Endothelial cell of umbilical vein (primary cell): ENCODE measurements around the gene PCDH9. TPM values are rescaled to one million over a fixed set of nuclear protein-coding genes. Genes with fewer than 3 reads are reported as not detected.

ENCODE experiments used
- BruUV-seq: library from RNA; stranded (reverse); fragments of 400-500 nt; replicated peaks from 2 replicates; lab custom pipeline; 2021; lab: Mats Ljungman, UMichigan
- CTCF ChIA-PET: fragments of 300-600, 350-600 bp; sonication (Branson Sonifier 250); formaldehyde crosslinking; loops from one replicate; lab custom pipeline; 2021; ENCODE audit warnings: antibody characterized with exemption, inconsistent platforms; lab: Charles Lee
- POLR2A ChIA-PET: fragments of 300-600, 350-600 bp; sonication (Branson Sonifier 250); formaldehyde crosslinking; loops from one replicate; lab custom pipeline; 2021; ENCODE audit warnings: antibody characterized with exemption, inconsistent platforms; lab: Charles Lee
- DNase-seq: peaks from one replicate; pipeline ENCODE4 v3.0.0-alpha.2; 2011; ENCODE audit warnings: low read depth, low spot score
- FAIRE-seq: peaks from 2 replicates; lab custom pipeline; 2011; peaks lifted over from hg19 to GRCh38; lab: Jason Lieb, UNC
- H2AFZ ChIP-seq: 2 replicates; pipeline ENCODE4 v1.6.0; 2012; ENCODE audit warnings: low read depth, low read length, control low read depth, inconsistent platforms
- H3K27ac ChIP-seq: 2 replicates; pipeline ENCODE4 v1.5.1; 2011; ENCODE audit warnings: low read depth, mild to moderate bottlenecking, control low read depth, low read length, moderate library complexity; ENCODE audit not compliant: insufficient read depth
- H3K27me3 ChIP-seq, 2 experiments: 2 replicates each; pipeline versions ENCODE4 v1.6.0 to v1.6.1; 2011; ENCODE audit warnings: low read length in 2 of 2, mixed read lengths in 1 of 2; ENCODE audit not compliant: control insufficient read depth in 2 of 2, insufficient read depth in 2 of 2
- H3K36me3 ChIP-seq, 2 experiments: 2 replicates in 1 of 2; 3 replicates in 1 of 2; pipeline ENCODE4 v1.5.1; 2011; ENCODE audit warnings: low read length in 2 of 2, mild to moderate bottlenecking in 1 of 2, moderate library complexity in 1 of 2; ENCODE audit not compliant: control insufficient read depth in 2 of 2, insufficient read depth in 2 of 2; ENCODE audit errors: extremely low read depth in 1 of 2
- H3K4me1 ChIP-seq: 3 replicates; pipeline ENCODE4 v1.5.1; 2011; ENCODE audit warnings: mild to moderate bottlenecking, low read length; ENCODE audit not compliant: control insufficient read depth, insufficient read depth; ENCODE audit errors: extremely low read depth
- H3K4me2 ChIP-seq: 2 replicates; pipeline ENCODE4 v1.6.1; 2011; ENCODE audit warnings: low read length, control low read depth, mixed read lengths; ENCODE audit not compliant: insufficient read depth
- H3K4me3 ChIP-seq, 3 experiments: fragments of 200-600 bp in 1 of 3; sonication (generic), shearing (Covaris generic) in 1 of 3; replicated peaks in 1 of 3; 2 replicates each; pipeline ENCODE4 v1.5.1; 2011 to 2016; ENCODE audit warnings: control low read depth in 3 of 3, low read length in 3 of 3, mild to moderate bottlenecking in 2 of 3, inconsistent platforms in 1 of 3, low read depth in 1 of 3, moderate library complexity in 1 of 3; ENCODE audit not compliant: insufficient read depth in 1 of 3
- H3K79me2 ChIP-seq: 2 replicates; pipeline ENCODE4 v1.6.0; 2012; ENCODE audit warnings: low read length, inconsistent platforms; ENCODE audit not compliant: control insufficient read depth, insufficient read depth
- H3K9ac ChIP-seq: replicated peaks from 2 replicates; pipeline ENCODE3; 2011; ENCODE audit warnings: low read length, control low read depth; ENCODE audit not compliant: insufficient read depth; ENCODE audit errors: extremely low read depth
- H3K9me1 ChIP-seq: replicated peaks from 3 replicates; pipeline ENCODE4 v1.6.0; 2011; ENCODE audit warnings: mild to moderate bottlenecking, low read length; ENCODE audit not compliant: control insufficient read depth, insufficient read depth; ENCODE audit errors: extremely low read depth
- H3K9me3 ChIP-seq: replicated peaks from 2 replicates; pipeline ENCODE4 v1.5.1; 2012; ENCODE audit warnings: low read length, inconsistent platforms; ENCODE audit not compliant: control insufficient read depth, insufficient read depth
- H4K20me1 ChIP-seq: replicated peaks from 2 replicates; pipeline ENCODE3; 2011; ENCODE audit warnings: mild to moderate bottlenecking, low read length; ENCODE audit not compliant: control insufficient read depth, insufficient read depth; ENCODE audit errors: extremely low read depth
- EZH2 ChIP-seq: IDR thresholded peaks from 2 replicates; pipeline ENCODE4 v1.6.1; 2012; ENCODE audit warnings: borderline replicate concordance, low read depth, mild to moderate bottlenecking, moderate library complexity, low read length, inconsistent platforms; ENCODE audit not compliant: severe bottlenecking
- FOS ChIP-seq: IDR thresholded peaks from 2 replicates; pipeline ENCODE4 v1.6.1; 2011; ENCODE audit warnings: mild to moderate bottlenecking, low read length, moderate library complexity, borderline replicate concordance; ENCODE audit not compliant: insufficient read depth
- GATA2 ChIP-seq: IDR thresholded peaks from 2 replicates; pipeline ENCODE4 v1.7.0; 2011; ENCODE audit warnings: low read depth, mild to moderate bottlenecking, moderate library complexity, mixed read lengths, low read length; ENCODE audit not compliant: insufficient read length, insufficient read depth
- JUN ChIP-seq: IDR thresholded peaks from 2 replicates; pipeline ENCODE4 v1.6.1; 2011; ENCODE audit warnings: borderline replicate concordance, low read depth; ENCODE audit not compliant: insufficient read length, insufficient read depth
- MYC ChIP-seq: IDR thresholded peaks from one replicate; pipeline ENCODE4 v1.6.1; 2011; ENCODE audit warnings: mild to moderate bottlenecking, low read depth, low read length
- POLR2A ChIP-seq: IDR thresholded peaks from 2 replicates; pipeline ENCODE4 v1.6.1; 2012; ENCODE audit warnings: low read depth, mild to moderate bottlenecking, control low read depth, low read length
- POLR2AphosphoS5 ChIP-seq: IDR thresholded peaks from 2 replicates; pipeline ENCODE4 v1.6.1; 2012; ENCODE audit warnings: low read depth, mild to moderate bottlenecking, control low read depth, low read length, moderate library complexity; ENCODE audit not compliant: insufficient read depth
- dilution Hi-C: fragments of 300-500 bp; cut with MboI; formaldehyde crosslinking; loops from one replicate; pipeline ENCODE4 v1.15.0; 2019; ENCODE audit warnings: low sequenced_read_pairs; ENCODE audit not compliant: extremely low pct_ligation_motif_present
- intact Hi-C: fragments of 100-400 bp; cut with micrococcal nuclease; formaldehyde crosslinking; loops from one replicate; pipeline ENCODE4 v1.10.0; 2022
- polyA plus RNA-seq, 4 experiments: library from polyadenylated mRNA; depleted of rRNA in 3 of 4; stranded (reverse) in 3 of 4; unstranded in 1 of 4; fragments of >200 nt; gene quantifications; 2 replicates each; pipeline versions ENCODE4 v1.2.1 to v1.2.3, GENCODE V29; 2011 to 2012; ENCODE audit warnings: missing spikeins in 1 of 4
- total RNA-seq: library from RNA; stranded (reverse); gene quantifications from 2 replicates; pipeline ENCODE4 v1.2.3, GENCODE V29; 2021
- TF ChIP-seq, protein P1 (sequence below): IDR thresholded peaks from 2 replicates; pipeline ENCODE4 v1.6.1; 2011; ENCODE audit not compliant: insufficient read depth, insufficient read length
- TF ChIP-seq, protein P2 (sequence below), 2 donors: IDR thresholded peaks; 1 replicate in 1 of 2; 2 replicates in 1 of 2; pipeline ENCODE4 v1.5.1; 2011; ENCODE audit warnings: low read length in 2 of 2, mild to moderate bottlenecking in 2 of 2, moderate library complexity in 2 of 2, control low read depth in 1 of 2, inconsistent platforms in 1 of 2, low read depth in 1 of 2; ENCODE audit not compliant: insufficient read depth in 1 of 2; ENCODE audit errors: extremely low read depth in 1 of 2

The PCDH9 gene
- total and polyA plus RNA-seq, 2 donors (not counting 3 experiments of a cell fraction or from before 2014, with no cell fraction given), result 1.1 to 5.2 TPM

- Histone ChIP-seq H3K4me1 (peaks cover 3% of the 10 kb centered on the region), H3K4me2 (no peak overlapping the region), H3K9me3 (no peaks in the 10 kb centered on the region), H3K79me2 (no peaks in the 10 kb centered on the region), H4K20me1 (no peaks in the 10 kb centered on the region), H3K9ac (no peak overlapping the region), H2AFZ (no peak overlapping the region), H3K9me1 (no peaks in the 10 kb centered on the region), H3K4me3 (no peak overlapping the region), H3K36me3 (no peaks in the 10 kb centered on the region), H3K27ac (no peak overlapping the region), H3K27me3 (no peaks in the 10 kb centered on the region)
- intact Hi-C loops (no loop called here), dilution Hi-C loops (no loop called here)
- BruUV-seq, result no TSS peak
- no peak for DNase-seq
- POLR2A ChIA-PET, result no interaction called here
- TF ChIP-seq FOS, result no peak
- TF ChIP-seq GATA2, result no peak
- no peak for TF ChIP-seq POLR2AphosphoS5
- no peak for TF ChIP-seq MYC
- no peak for TF ChIP-seq POLR2A
- TF ChIP-seq, protein P1, sequence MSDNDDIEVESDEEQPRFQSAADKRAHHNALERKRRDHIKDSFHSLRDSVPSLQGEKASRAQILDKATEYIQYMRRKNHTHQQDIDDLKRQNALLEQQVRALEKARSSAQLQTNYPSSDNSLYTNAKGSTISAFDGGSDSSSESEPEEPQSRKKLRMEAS, result no peak
- no peak for TF ChIP-seq EZH2
- TF ChIP-seq, protein P2, sequence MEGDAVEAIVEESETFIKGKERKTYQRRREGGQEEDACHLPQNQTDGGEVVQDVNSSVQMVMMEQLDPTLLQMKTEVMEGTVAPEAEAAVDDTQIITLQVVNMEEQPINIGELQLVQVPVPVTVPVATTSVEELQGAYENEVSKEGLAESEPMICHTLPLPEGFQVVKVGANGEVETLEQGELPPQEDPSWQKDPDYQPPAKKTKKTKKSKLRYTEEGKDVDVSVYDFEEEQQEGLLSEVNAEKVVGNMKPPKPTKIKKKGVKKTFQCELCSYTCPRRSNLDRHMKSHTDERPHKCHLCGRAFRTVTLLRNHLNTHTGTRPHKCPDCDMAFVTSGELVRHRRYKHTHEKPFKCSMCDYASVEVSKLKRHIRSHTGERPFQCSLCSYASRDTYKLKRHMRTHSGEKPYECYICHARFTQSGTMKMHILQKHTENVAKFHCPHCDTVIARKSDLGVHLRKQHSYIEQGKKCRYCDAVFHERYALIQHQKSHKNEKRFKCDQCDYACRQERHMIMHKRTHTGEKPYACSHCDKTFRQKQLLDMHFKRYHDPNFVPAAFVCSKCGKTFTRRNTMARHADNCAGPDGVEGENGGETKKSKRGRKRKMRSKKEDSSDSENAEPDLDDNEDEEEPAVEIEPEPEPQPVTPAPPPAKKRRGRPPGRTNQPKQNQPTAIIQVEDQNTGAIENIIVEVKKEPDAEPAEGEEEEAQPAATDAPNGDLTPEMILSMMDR (IDR thresholded peaks at IDR 0.05; ENCODE audit: extremely low read depth in 1 of 2, insufficient read depth in 1 of 2, low read depth in 1 of 2, low read length in 2 of 2), result no peak
- TF ChIP-seq JUN, result no peak
- FAIRE-seq, result no peak
- CTCF ChIA-PET, result interaction anchor here (1.5 kb wide), 1 partner anchor 73 kb away, joined by 3 read pairs; no protein-coding TSS in a partner anchor
Observed at GRCh38 chr13:66921437-66921836, 308.7 kb downstream of the PCDH9 start.
